GM21528 (cell line): ENCODE results near the gene TOB1.

Experiments used
- ATAC-seq: cut with Tn5 transposase; IDR thresholded peaks from one replicate; pipeline ENCODE4 v1.9.1; 2021; ENCODE audit warnings: mild to moderate bottlenecking, moderate library complexity; ENCODE audit not compliant: unreplicated experiment, low FRiP score

TOB1 gene

GRCh38 chr17:50833510-50834428, 32.4 kb downstream of the TOB1 start:
- ATAC-seq = no peak

GRCh38 chr17:50832864-50833381, 33.2 kb downstream of the TOB1 start:
- no peak for ATAC-seq

GRCh38 chr17:50832267-50832863, 33.8 kb downstream of the TOB1 start:
- ATAC-seq = no peak

DNA sequence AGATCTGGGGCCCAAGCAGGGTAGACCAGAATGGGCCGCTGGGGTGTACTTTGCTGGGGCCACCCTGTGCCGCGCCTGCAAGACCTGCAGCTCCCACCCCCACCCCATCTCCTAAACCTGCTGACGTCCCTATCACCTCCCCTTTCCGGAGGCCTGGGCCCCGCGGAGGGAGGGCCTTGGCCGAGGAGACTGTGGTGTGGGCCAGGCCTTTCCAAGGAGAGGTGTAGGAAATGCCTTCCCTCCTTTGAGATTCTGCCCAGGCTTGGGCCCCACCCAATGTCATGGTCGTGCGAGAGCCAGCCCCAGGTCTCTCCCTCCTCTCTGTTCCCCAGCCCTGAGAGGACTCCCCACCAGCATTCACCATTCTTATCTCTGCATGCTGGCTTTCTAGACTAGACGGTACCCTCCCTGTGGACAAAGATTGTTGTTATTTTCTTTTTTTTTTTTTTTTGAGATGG, 34.7 kb downstream of the TOB1 start:
- no peak for ATAC-seq

GRCh38 chr17:50830994-50831393, 35.2 kb downstream of the TOB1 start:
- no peak for ATAC-seq

GRCh38 chr17:50830352-50830751, 35.8 kb downstream of the TOB1 start:
- ATAC-seq = no peak

DNA sequence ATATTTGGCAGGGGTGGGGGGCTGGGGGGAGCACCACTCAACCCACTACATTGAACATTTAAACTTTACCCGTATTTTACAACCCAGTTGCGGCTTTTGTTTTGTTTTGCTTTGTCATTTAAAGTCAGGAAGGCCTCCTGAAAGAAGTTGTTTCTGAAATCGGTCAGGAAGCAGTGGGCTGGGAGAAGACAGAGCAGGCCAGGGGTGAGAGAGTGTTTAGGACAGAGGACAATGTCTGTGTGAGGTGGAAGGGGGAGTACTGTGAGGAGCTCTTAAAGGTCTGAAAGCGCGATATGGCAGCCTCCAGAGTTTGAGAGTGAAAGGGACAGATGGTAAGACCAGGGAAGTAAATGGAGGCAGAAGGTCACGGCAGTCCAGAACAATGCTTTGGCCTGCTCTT, 36.8 kb downstream of the TOB1 start:
- ATAC-seq = no peak

DNA sequence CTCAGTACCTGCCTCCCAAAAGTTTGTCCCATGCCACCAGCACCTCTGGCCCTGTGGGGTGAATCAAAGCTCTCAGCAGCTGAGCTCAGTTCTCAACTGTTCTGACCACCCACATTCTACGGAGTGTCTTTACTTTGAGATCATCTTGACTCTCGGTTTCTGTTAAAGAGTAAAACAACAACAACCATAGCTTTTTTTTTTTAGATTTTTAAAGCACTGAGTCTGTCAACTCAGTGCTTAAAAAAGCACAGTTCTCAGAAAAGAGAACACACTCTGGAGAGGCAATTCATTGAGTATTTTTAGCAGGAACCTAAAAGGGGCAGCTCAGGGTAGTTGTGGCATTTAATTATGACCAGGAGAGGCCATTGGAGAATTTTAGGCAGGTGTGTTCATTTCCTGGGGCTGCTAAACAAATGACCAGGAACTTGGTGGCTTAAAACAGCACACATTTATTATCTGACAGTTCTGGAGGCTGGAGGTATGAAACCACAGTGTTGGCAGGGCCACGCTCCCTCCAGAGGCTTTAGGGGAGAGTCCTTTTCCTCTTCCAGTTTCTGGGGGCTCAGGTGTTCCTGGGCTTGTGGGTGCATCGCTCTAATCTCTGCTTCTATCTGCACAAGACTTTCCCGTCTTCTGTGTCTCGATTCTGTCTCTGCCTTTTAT, 37.5 kb downstream of the TOB1 start:
- peak; percentile 68 for ATAC-seq

GRCh38 chr17:50825188-50825587, 41.0 kb downstream of the TOB1 start:
- ATAC-seq = no peak

- no peak for ATAC-seq
Observed at GRCh38 chr17:50824429-50824828, 41.7 kb downstream of the TOB1 start.

GRCh38 chr17:50822550-50822949, 43.6 kb downstream of the TOB1 start:
- ATAC-seq = no peak

GRCh38 chr17:50820651-50821050, 45.5 kb downstream of the TOB1 start:
- ATAC-seq = no peak

GRCh38 chr17:50818921-50819657, 47.1 kb downstream of the TOB1 start:
- no peak for ATAC-seq

- ATAC-seq = no peak
Observed at GRCh38 chr17:50818261-50818660, 47.9 kb downstream of the TOB1 start.

- ATAC-seq = no peak
Observed at GRCh38 chr17:50817838-50818237, 48.3 kb downstream of the TOB1 start.

DNA sequence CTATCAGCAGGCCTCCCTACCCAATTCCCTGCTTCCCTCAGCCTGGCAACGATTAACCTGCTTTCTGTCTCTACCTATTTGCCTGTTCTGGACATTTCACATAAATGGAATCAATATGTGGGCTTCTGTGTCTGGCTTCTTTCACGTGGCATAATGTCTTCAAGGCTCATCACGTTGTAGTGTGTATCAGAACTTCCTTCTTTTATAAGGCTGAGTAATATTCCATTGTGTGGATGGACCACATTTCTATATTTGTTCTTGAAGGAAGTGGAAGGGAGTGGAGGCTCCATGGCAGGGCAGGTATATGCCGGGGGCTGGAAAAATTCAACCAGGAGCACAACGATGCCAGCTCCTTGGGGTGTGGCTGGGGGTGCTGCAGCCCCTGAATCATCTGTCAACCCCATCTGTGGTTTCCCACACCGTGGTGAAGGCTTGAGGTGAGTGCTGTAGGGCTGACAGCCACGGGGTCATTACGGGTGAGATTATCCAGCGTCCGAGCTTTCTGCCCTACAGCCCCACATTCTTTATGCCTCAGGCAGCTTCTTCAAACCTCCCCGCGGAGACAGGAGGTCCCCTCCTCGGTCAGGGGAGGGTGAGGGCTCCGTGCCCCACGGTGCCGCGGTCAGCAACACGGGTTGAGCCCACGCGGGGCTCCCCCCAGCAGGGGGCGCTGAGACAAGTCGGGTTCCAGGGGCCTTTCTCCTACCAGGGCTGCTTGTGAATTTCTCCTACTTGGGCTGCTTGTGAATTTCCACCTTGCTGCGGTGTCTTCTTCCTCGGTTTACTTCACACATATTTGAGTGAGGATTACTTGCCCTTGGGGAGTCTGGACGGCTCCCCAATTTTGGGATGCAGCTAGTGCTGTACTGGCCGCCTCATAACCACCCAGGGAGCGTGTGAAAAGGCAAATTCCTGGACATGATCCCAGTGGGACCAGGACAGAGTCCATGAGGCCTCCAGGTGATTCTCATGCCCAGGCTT, 49.1 kb downstream of the TOB1 start:
- no peak for ATAC-seq

- ATAC-seq = no peak
Observed at GRCh38 chr17:50816271-50816670, 49.9 kb downstream of the TOB1 start.

DNA sequence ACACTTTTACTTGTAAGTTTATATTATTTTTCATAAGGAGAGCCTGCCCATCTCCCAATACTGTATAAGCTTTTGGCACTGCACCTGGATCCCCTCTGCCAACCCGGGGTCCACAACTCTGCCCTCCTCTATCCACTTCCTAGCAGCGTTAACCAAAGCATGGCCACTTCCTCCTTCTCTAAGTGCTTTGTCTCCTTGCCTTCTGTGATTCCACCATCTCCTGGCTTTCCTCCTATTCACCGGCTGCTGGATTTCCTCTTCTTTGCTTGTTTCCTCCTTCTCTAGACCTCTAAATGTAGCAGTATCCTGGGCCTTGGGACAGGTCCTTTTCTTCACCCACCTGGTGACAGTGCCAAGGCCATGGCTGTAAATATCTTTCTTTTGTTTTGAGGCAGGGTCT, 50.8 kb downstream of the TOB1 start:
- no peak for ATAC-seq

DNA sequence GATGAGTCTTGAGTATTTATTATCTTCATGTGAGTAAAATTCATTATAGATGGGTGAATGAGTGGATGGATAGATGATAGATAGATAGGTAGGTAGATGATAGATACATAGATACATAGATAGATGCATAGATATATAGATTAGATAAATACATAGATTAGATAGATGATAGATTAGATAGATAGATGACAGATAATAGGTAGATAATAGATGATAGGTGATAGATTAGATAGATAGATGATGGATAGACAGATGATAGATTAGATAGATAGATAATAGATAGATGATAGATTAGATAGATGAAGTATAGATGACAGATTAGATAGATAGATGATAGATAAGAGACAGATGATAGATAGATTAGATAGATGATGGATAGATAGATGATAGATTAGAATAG, 52.6 kb downstream of the TOB1 start:
- ATAC-seq = no peak
